SU-DHL-6 (cell line): Measurements from ENCODE around the gene TM2D3.

Experiments
- EZH2phosphoT487 ChIP-seq: fragments of 200-600 bp; sonication (generic), shearing (Covaris generic); conservative IDR thresholded peaks from 2 replicates; pipeline ENCODE4 v1.6.1; 2018; ENCODE audit warnings: mild to moderate bottlenecking, antibody characterized with exemption, low read length, moderate library complexity, mixed read lengths
- TF ChIP-seq, protein P1 (sequence below): fragments of 200-600 bp; sonication (generic); IDR thresholded peaks from one replicate; pipeline ENCODE4 v1.5.1; 2017; ENCODE audit warnings: antibody characterized with exemption, mild to moderate bottlenecking, low read length, moderate library complexity; ENCODE audit not compliant: insufficient read depth, poor library complexity, severe bottlenecking

GRCh38 chr15:101684877-101685276 lies 32.7 kb upstream of the TM2D3 start:
- TF ChIP-seq, protein P1, sequence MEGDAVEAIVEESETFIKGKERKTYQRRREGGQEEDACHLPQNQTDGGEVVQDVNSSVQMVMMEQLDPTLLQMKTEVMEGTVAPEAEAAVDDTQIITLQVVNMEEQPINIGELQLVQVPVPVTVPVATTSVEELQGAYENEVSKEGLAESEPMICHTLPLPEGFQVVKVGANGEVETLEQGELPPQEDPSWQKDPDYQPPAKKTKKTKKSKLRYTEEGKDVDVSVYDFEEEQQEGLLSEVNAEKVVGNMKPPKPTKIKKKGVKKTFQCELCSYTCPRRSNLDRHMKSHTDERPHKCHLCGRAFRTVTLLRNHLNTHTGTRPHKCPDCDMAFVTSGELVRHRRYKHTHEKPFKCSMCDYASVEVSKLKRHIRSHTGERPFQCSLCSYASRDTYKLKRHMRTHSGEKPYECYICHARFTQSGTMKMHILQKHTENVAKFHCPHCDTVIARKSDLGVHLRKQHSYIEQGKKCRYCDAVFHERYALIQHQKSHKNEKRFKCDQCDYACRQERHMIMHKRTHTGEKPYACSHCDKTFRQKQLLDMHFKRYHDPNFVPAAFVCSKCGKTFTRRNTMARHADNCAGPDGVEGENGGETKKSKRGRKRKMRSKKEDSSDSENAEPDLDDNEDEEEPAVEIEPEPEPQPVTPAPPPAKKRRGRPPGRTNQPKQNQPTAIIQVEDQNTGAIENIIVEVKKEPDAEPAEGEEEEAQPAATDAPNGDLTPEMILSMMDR, result no peak
- no peak for TF ChIP-seq EZH2phosphoT487
